Measurements from ENCODE around the gene APBB2.
"Not testable (repeated sequence)": the region's sequence is repeated elsewhere in the genome, so short reads cannot be mapped to it uniquely, and the experiment has no call there.

APBB2 gene

DNA sequence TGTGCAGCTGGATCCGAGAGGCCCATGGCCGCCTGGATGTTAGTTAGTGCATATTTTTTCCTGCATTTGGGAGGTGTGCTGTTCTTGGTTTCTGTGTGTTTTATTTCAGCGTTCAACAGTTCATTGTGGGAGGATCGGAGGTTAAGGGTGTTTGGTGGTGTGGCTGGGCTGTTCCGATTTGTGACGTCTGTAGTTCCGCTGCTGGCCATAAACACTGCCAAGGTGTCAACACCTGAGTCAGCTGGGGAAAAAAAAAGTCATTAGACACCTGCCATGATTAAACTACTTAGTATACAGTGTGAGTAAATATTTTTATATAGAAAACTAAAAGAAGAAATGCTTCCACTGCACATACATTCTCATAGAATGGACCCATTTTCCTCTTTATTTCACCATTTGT is 200.2 kb downstream of the APBB2 start:
- no peak for DNase-seq (ENCODE audit: low spot score)

DNA sequence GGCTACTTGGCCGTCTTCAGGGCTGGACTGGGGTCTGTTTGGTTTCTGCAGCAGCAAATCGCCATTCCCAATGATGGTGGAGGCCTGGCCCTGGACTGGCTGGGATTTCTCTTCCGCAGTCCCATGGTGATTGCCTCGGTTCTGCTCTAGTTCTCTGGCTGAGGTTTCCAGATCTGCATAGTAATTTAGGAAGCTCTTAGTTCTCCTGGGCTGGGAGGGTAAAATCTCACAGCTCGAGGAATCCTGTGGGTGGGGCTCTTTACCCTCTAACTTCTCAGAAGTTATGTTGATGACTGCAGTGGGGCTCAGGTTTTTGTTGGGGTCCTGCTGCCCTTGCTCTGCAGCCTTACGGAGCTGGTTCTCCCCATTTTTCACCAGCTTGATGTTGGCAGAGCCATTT is 200.6 kb downstream of the APBB2 start:
- no peak for DNase-seq (ENCODE audit: low spot score)

DNA sequence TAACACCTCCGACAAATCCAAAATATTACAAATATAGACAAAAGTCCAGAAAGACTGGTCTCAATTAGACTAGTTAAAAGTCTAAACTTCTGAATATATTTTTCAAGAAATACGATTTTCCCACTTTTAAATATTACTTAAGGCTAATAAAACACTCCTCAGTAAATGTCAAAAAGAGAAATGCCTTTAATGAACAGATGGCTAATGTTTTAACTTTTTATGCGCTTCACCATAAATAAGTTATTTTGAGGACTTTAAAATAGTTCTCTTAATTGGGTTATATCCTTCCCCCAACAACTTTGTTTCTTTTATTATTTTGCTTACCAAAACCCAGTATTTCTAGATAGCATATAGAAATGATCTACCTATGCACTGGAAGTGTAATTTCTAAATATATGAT is 201.4 kb downstream of the APBB2 start:
- no peak for DNase-seq (ENCODE audit: low spot score)

DNA sequence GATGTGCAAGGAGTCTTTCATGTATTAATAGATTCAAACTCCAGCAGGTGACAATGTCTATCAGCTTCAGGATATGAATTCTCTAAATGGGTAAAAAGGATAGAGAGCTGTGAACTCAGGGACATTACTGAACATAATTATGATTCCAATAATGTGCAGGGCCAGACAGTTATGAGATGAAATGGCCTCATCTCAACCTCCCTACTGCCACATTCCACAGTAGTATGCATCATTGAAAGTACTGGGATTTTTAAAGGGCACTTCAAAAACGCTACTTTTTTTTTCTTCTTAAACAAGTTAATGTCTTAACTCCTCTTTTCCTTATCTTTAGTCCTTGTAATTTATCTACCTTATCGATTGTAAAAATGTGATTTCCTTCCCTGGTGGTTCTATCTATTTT is 202.0 kb downstream of the APBB2 start:
- DNase-seq (ENCODE audit: low spot score): no peak

DNA sequence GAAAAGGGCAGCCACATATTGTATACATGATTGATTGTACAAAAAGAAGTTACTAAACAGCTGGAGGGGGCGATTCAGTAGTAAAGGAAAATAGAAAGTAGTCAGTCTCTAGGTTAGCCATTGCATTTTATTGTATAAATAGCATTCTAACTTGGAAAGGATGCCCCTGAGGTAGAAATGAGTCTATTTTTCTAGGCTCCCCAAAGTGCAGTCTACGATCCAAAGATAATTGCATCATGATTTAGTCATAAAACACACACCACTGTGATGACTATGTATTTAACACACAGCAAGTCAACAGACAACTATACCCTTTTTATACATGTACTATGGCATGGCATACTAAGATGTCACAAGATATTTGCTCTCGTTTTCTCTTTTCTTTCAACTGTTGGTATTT is 204.9 kb downstream of the APBB2 start:
- DNase-seq (ENCODE audit: low spot score): no peak

DNA sequence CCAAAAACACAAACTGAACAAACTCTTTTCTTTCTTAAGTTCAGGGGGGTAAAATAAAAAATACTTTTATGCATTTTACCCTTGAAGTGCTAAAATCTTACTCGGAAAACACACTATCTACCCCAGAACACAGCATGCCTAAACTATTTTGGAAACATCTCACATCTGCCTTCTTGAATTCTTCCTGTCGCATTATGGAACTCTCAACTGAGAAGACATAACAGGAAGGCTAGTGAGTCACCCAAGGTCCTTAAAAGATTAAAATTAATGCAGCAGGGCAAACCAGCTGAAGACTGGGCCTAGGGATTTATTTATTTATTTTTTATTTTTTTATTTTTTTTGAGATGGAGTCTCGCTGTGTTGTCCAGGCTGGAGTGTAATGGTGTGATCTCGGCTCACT is 208.2 kb downstream of the APBB2 start:
- no peak for DNase-seq (ENCODE audit: low spot score)

DNA sequence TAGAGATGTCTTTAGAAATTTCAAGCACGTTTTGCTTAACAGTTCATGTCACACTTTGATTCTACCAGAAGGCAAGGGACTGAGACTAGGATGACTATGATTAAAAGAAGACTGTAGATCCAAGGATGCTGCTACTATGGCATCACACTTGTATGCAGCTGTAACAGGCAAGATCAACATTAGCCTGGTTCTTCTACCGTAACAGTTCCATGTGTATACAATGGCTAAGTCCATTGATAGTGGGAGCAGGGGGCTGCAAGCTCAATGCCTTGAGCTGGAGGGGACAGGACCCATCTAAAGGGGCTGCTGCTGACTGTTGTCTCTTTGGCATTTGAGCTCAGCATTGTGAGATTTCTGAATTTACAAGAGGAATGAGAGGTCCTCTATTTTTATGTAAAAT is 212.0 kb downstream of the APBB2 start:
- DNase-seq (ENCODE audit: low spot score): no peak

DNA sequence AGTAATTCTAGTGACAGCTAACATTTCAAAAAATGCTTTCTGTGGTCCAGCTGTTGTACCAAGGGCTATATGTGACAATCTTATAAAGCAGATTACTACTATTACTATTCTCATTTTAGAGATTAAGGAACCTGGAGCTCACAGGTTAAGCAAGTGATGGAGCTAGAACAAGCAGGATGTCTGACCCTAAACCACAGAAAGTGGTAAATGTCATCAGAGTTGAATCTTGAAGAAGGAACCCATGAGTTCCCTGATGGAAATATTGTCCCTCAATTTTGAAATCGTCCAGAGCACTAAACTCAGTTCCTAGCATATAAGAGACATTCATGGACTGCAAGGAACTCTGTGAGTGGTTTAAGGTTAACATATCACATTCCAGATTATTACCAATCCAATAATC is 214.0 kb downstream of the APBB2 start:
- DNase-seq (ENCODE audit: low spot score): no peak

DNA sequence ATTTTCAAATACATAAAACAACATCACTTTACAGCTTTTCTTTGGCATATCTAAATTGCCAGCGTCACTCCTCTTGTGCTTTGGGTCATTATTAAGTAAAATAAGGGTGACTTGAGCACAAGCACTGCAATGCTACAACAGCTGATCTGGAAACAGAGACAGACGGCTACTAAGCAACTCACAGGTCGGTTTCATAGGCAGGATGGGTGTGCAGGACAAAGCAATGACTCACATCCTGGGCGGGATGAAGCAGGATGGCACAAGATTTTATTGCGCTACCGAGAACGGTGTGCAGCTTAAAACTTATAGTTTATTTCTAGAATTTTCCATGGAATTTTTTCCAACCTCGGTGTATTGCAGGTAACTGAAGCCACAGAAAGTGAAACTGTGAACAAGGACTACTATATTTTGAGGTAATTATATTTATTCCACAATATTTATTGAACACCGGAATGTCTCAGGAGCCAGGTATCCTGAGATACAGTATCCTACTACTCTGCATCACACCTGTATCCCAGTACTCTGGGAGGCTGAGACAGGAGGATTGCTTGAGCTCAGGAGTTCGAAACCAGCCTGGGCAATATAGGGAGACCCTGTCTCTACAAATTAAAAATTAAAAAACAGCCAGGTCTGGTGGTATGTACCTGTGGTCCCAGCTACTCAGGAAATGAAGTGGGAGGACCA is 215.5 kb downstream of the APBB2 start:
- DNase-seq (ENCODE audit: low spot score): no peak

DNA sequence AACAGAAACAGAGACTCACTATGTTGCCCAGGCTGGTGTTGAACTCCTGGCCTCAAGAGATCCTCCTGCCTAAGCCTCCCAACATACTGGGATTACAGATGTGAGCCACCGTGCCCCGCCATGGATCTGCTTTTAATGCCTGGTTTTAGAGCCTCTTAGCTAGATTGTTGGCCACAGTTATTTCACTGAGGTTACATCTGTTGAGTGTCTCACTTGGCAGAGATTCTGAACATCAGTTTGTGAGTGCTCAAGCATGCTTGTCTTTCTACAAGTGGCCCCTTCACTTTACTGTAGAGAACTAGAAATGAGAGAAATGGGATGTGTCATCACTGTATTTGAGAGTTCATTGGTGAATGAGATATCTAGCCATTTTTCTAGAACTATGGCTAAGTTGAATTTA is 218.5 kb downstream of the APBB2 start:
- no peak for DNase-seq (ENCODE audit: low spot score)

DNA sequence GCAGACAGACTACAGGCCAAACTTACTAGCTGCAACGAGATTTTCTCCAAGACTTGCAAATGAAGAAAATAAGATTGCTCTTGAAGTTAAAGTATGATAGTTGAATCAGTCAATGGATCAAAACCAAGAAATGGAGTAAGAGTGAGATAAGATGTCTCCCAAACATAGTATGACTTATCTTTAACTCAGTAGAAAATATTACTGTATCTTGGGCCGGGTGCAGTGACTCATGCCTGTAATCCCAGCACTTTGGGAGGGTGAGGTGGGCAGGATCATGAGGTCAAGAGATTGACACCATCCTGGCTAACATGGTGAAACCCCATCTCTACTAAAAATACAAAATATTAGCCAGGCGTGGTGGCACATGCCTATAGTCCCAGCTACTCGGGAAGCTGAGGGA is 220.0 kb downstream of the APBB2 start:
- DNase-seq (ENCODE audit: low spot score): not testable (repeated sequence)

DNA sequence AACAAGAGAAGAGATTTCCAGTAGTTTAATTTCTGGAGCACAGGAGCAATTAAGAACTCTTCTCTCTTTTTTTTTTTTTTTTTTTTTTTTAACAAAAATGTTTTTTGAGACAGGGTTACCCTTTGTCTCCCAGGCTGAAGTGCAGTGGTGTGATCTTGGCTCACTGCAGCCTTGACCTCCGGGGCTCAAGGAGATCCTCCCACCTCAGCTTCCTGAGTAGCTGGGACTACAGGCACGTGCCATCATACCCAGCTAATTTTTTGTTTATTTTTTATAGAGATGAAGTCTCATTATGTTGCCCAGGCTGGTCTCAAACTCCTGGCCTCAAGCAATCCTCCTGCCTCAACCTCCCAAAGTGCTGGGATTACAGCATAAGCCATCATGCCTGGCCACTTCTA is 221.0 kb downstream of the APBB2 start:
- not testable (repeated sequence) for DNase-seq (ENCODE audit: low spot score)

DNA sequence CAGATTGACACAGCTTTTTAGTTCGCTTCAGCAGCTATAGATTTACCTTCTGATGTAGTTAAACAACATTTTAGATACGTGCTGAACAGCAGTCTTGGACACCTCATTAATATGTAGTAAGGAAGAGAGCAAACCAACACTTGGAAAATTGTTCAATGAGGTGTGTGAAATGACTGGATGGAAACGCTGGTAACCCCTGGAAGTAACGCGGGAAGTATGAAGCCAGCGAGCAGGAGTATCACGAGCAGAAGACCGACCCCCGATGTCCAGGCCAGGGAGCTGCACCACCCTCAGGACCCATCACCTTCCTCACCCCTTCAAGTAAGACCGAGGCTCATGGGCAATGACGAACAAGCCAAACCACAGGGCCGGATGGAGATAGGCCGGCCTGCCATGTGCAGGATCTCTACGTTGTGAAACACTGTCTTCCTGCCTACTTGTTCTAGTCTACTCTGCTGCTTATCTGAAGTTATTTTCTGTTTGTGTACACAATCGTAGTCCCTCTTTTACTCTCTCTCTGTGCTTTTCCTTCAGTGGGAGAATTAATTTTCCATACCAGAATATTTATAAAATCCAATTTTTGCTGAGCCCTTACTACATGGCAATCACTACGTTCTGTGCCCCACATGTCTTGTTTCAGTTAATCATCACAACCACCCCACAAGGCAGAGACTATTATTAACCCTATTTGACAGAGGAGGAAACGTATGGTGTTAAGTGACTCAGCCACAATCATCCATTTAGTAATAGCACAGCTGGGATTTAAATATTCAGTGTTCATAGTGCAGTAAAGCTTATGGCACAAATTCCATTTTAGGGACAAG is 221.7 kb downstream of the APBB2 start:
- DNase-seq (ENCODE audit: low spot score): no peak

DNA sequence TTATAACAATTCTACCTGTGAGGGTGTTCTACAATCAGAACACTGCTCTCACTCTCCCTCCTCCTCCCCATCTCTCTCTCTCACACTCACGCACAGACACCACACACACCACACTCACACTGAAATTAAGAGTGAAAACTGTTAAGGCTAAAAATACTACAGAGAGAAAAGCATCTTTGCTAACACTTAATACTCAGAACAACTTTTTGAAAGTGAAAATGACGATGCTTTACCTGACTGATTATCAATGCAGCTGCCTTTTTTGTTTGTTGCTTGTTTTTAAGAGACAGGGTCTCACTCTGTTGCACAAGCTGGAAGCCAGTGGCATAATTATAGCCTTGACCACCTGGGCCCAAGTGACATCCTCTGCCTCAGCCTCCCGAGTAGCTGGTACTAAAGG is 222.4 kb downstream of the APBB2 start:
- DNase-seq (ENCODE audit: low spot score): no peak

DNA sequence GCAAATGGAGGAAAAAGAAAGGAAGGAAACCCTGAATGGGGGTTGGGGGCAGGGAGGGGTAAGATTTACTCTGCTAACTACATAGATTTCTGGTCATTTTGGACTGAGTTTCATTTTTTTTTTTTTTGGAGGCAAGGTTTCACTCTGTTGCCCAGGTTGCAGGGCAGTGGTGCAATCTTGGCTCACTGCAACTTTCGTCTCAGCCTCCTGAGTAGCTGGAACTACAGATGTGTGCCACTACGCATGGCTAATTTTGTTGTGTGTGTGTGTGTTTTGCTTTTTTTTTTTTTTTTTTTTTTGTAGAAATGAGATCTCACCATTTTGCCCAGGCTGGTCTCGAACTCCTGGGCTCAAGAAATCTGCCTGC is 223.5 kb downstream of the APBB2 start:
- DNase-seq (ENCODE audit: low spot score): no peak

DNA sequence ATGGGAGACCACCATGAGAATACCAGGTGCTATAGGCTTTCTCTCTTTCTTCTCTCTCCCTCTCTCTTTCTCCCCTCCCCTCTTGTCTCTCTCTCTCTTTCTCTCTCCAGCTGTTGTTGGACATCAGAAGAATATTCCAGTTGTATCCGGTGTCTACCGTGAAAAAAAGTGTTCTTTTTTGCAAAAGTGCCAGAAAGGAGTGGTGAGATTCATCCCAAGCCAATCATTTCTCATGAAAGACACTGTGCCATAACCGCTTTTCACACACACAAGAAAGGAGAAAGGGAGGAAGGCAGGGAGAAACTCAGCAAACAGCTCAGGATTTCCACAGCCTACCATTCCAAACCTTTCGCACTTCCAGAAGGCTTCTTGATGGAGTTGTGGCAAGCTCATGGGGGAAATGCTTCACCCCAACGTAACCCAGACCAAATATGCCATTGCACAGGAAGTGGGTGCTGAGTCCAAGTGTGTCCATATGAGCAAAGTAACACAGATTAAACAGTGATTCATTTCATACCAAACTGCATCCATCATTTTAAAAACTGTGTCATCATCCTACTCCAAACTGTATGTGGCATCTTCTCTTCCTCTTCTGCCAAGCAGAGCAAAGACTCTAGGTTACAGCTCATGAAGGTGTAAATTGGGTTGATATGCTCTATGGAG is 224.0 kb downstream of the APBB2 start:
- DNase-seq (ENCODE audit: low spot score): no peak

DNA sequence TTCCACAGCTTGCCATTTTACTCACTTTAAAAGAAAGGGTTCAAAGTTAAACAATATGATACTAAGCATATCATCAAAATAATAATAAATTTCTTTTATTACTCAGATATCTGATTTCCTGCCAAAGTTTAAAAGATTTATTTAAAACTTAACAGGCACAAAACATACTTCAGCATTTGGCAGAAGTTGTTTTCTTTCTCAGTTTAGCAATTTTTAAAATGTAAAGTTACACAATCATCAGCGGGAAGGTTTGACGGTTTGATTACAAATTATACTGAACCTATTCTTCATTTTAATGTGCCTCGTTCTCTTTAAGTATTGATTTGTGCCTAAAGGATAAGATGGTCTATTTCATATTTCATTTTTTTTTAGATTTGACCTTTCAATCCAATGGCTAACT is 227.2 kb downstream of the APBB2 start:
- DNase-seq (ENCODE audit: low spot score): no peak

DNA sequence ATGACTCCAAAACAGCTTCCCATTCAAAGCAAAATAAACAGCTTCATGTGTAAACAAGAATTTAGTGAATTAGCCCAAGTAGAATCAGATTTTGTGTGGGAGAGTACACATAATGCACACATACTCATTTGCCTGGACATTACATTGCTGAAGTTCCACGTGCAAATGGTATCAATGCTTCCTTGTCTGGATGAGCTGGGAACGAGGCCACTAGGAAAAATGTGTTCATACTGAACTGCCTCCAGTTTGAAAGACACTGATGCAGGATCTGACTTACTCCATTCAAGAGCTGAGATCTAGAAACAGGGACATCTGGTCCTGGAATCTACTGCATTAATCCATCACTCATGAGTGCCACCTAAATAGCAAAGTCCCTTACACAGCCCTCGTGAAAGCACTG is 228.0 kb downstream of the APBB2 start:
- DNase-seq (ENCODE audit: low spot score): no peak

DNA sequence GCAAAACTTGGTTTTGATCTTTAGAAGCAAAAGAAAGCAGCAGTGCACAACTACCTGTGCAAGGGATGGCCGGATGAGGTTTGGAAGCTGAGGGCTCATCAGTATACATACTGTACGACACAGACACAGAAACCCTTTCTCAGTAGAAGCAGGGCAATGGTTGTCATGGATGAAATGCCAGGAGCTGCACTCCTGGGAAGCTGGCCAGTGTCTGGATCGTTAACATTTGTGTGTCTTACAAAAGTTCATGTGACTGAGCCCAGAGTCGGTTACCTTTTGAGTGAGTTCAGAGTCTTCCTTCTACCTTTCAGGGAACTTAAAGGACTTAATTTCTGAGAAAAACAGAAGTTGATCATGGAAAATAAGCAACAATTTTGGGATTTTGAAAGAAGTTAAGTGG is 230.3 kb downstream of the APBB2 start:
- DNase-seq (ENCODE audit: low spot score): no peak

DNA sequence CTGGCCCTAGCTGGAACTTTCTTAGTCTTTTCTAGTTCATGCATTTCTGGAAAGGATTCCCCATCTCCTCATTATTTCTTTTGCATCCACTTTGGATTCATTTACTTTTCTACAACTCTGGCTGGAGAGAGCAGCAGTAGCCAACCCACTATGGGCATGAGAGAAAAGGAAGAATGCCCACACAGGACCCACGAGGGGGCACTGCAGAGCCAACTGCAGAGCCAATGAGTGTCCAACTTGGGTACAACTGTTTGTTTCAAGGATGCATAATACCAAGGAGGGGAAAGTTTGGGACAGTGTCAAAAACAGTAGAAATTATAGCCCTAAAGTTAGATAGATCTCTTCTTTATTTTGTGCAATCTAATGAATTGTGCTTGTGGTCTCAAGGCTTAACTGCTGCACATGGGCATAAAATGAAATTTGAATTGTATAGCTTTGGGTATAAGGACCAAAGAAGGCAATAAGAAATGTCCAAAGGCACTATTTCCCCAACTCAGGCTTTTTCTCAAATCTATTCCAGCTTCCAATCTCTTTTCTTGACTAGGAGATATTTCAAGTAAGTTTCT is 233.9 kb downstream of the APBB2 start:
- DNase-seq (ENCODE audit: low spot score): no peak

DNA sequence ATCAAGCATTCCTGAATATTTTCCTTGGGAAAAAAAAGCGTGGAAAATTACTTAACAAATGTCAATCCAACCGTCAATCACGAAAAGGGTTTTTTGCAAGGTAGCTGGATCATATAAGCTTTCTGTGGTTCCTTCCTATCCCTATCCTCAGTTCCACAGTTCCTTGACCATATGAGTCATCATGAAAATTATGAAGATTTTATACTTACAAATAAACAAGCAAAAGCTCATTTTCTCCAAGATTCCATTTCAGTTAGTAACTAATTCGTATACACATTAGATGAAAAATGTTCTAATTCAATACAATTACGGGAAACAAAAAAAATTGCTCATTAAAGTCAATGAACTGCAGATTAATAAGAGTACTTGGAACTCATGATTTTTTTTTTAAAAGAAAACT is 235.8 kb downstream of the APBB2 start:
- no peak for DNase-seq (ENCODE audit: low spot score)

DNA sequence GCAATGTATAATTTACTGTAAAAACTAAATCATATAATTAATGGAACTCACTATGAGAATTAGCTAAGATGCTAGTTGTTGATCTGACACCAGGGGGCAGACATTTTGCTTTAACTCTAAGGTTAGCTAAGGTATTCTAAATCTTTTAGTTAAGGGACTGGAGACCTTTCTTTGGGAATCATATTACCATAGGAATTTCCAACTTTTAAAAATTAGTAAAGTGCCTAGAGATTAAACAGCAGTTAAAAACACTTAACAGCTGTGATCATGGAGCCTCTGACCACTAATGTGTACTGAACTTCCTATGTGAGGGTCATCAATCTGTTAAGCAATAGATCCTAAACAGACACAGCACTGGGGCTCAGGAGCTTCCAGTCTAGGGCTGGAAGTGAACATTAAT is 238.0 kb downstream of the APBB2 start:
- no peak for DNase-seq (ENCODE audit: low spot score)

DNA sequence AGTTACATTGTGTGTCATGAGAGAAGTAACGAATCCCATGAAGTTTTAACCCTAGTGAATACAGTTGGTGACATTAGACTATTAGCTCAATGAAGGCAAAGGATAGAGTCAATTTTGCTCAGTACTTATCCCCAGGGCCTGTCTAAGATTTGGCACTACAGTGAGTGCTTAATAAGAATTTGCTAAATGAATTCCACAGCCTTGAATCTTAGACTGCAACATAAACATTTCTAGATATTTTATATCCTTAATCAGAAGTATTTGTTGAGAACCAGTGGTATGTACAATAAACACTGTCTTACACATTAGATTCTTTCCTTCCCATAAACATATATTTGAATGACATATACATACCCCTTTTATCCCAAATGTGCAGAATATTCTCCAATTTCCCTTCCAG is 241.6 kb downstream of the APBB2 start:
- DNase-seq (ENCODE audit: low spot score): no peak

Measured in CD4-positive, alpha-beta T cell treated with Interleukin-6 at 100 ng/mL for 8 hours (primary cell).